B cell (primary cell): ENCODE measurements around the gene AUTS2. TPM values are rescaled to one million over a fixed set of nuclear protein-coding genes. Genes with fewer than 3 reads are reported as not detected.

ENCODE experiments used
- ATAC-seq: fragments of 200-7000 bp; cut with Tn5 transposase; one replicate; pipeline ENCODE4 v1.10.0; 2021; ENCODE audit warnings: low read depth, mild to moderate bottlenecking, moderate number of reproducible peaks, moderate library complexity
- CTCF ChIA-PET: fragments of 350-600 bp; sonication (Branson Sonifier 250); formaldehyde crosslinking; loops from one replicate; lab custom pipeline; 2021; ENCODE audit warnings: antibody characterized with exemption, inconsistent platforms; lab: Charles Lee
- POLR2A ChIA-PET: fragments of 350-600 bp; sonication (Branson Sonifier 250); formaldehyde crosslinking; loops from one replicate; lab custom pipeline; 2021; ENCODE audit warnings: antibody characterized with exemption; lab: Charles Lee
- DNase-seq: peaks from one replicate; pipeline ENCODE4 v3.0.0; 2013
- H2AFZ ChIP-seq: 2 replicates; pipeline ENCODE4 v1.6.1; 2012; ENCODE audit warnings: mild to moderate bottlenecking, low read depth, low read length; ENCODE audit not compliant: insufficient read depth, poor library complexity, severe bottlenecking
- H3K27ac ChIP-seq, 2 donors: 1 replicate in 1 of 2; 2 replicates in 1 of 2; pipeline ENCODE4 v1.5.1; 2012 to 2013; ENCODE audit warnings: low read length in 2 of 2, mild to moderate bottlenecking in 2 of 2, moderate library complexity in 1 of 2
- H3K27me3 ChIP-seq, 4 experiments: fragments of 200-600 bp in 1 of 4; sonication (generic) in 1 of 4; replicated peaks in 1 of 4; 1 replicate in 2 of 4; 2 replicates in 2 of 4; pipeline versions ENCODE4 v1.6.1 to v1.7.0; 2013 to 2016; ENCODE audit warnings: low read length in 3 of 4, mild to moderate bottlenecking in 2 of 4, mixed read lengths in 1 of 4, moderate library complexity in 1 of 4; ENCODE audit not compliant: insufficient read depth in 4 of 4, control insufficient read depth in 3 of 4; ENCODE audit errors: control extremely low read depth in 1 of 4
- H3K36me3 ChIP-seq, 2 experiments: replicated peaks in 1 of 2; 1 replicate in 1 of 2; 2 replicates in 1 of 2; pipeline versions ENCODE4 v1.6.1 to v1.7.1; 2013; ENCODE audit warnings: low read length in 1 of 2; ENCODE audit not compliant: insufficient read depth in 2 of 2, control insufficient read depth in 1 of 2; ENCODE audit errors: control extremely low read depth in 1 of 2, extremely low read depth in 1 of 2
- H3K4me1 ChIP-seq, 2 donors: fragments of 200-600 bp in 1 of 2; sonication (generic) in 1 of 2; 1 replicate in 1 of 2; 2 replicates in 1 of 2; pipeline versions ENCODE4 v1.5.1 to v1.6.1; 2013 to 2017; ENCODE audit warnings: low read length in 2 of 2; ENCODE audit not compliant: control insufficient read depth in 2 of 2, insufficient read depth in 2 of 2
- H3K4me2 ChIP-seq: replicated peaks from 2 replicates; pipeline ENCODE3; 2012; ENCODE audit warnings: mild to moderate bottlenecking, low read depth, low read length; ENCODE audit not compliant: poor library complexity, severe bottlenecking
- H3K4me3 ChIP-seq, 5 experiments: fragments of 200-600 bp in 1 of 5; sonication (generic) in 1 of 5; 1 replicate in 3 of 5; 2 replicates in 2 of 5; pipeline versions ENCODE4 v1.5.1 to v1.7.0; 2011 to 2016; ENCODE audit warnings: low read length in 4 of 5, mild to moderate bottlenecking in 4 of 5, low read depth in 2 of 5, control low read depth in 1 of 5, moderate library complexity in 1 of 5; ENCODE audit not compliant: insufficient read depth in 1 of 5; ENCODE audit errors: control extremely low read depth in 1 of 5, extremely low read depth in 1 of 5
- H3K79me2 ChIP-seq: fragments of 200-600 bp; sonication (generic); one replicate; pipeline ENCODE4 v1.6.0; 2016; ENCODE audit warnings: low read length; ENCODE audit not compliant: control insufficient read depth, insufficient read depth
- H3K9ac ChIP-seq: fragments of 200-600 bp; sonication (generic); 2 replicates; pipeline ENCODE4 v1.6.1; 2017; ENCODE audit warnings: mild to moderate bottlenecking, low read length, moderate library complexity
- H3K9me3 ChIP-seq, 3 donors: one replicate each; pipeline versions ENCODE4 v1.6.1 to v1.7.1; 2013; ENCODE audit warnings: low read length in 2 of 3; ENCODE audit not compliant: control insufficient read depth in 2 of 3, insufficient read depth in 1 of 3; ENCODE audit errors: control extremely low read depth in 1 of 3
- H4K20me1 ChIP-seq: 2 replicates; pipeline ENCODE4 v1.6.0; 2012; ENCODE audit warnings: mild to moderate bottlenecking, low read length; ENCODE audit not compliant: insufficient read depth, control insufficient read depth, poor library complexity, severe bottlenecking
- H3K27ac Mint-ChIP-seq: one replicate; pipeline ENCODE4 v1.8.0; 2021; ENCODE audit warnings: mixed read lengths
- H3K27me3 Mint-ChIP-seq: one replicate; pipeline ENCODE4 v1.8.0; 2021; ENCODE audit warnings: mixed read lengths
- H3K4me1 Mint-ChIP-seq: one replicate; pipeline ENCODE4 v1.8.0; 2021; ENCODE audit warnings: mixed read lengths
- H3K4me3 Mint-ChIP-seq: one replicate; pipeline ENCODE4 v1.8.0; 2021; ENCODE audit warnings: mixed read lengths
- H3K9me3 Mint-ChIP-seq: one replicate; pipeline ENCODE4 v1.8.0; 2022; ENCODE audit warnings: mixed read lengths; ENCODE audit not compliant: insufficient read depth
- EZH2 ChIP-seq: IDR thresholded peaks from 2 replicates; pipeline ENCODE4 v1.6.1; 2012; ENCODE audit warnings: borderline replicate concordance, low read depth, mild to moderate bottlenecking, moderate library complexity, low read length; ENCODE audit not compliant: insufficient read depth, poor library complexity, severe bottlenecking
- WGBS: methylation state at CpG from one replicate; pipeline ENCODE4 v1.1.5; 2013; ENCODE audit warnings: missing lambda C conversion rate; ENCODE audit not compliant: insufficient coverage; 5-methylcytosine and 5-hydroxymethylcytosine counted together
- intact Hi-C: fragments of 100-400 bp; cut with micrococcal nuclease; formaldehyde crosslinking; loops from one replicate; pipeline ENCODE4 v1.10.0; 2022
- polyA plus RNA-seq: library from polyadenylated mRNA; depleted of rRNA; stranded (reverse); fragments of >200 nt; gene quantifications from 2 replicates; pipeline ENCODE4 v1.2.3, GENCODE V29; 2012
- total RNA-seq, 2 donors: library from RNA; stranded (reverse); fragments of 120-200 nt in 1 of 2; gene quantifications; 1 replicate in 1 of 2; 2 replicates in 1 of 2; pipeline versions ENCODE4 v1.2.3 to v1.2.4, GENCODE V29; 2013 to 2022
- TF ChIP-seq, protein P1 (sequence below): fragments of 200-600 bp; IDR thresholded peaks from one replicate; pipeline ENCODE4 v1.8.0; 2022; ENCODE audit warnings: antibody characterized with exemption, mild to moderate bottlenecking

The AUTS2 gene
- total and polyA plus RNA-seq, 2 donors (not counting 1 experiment from before 2014, with no cell fraction given): 22.3 to 35.0 TPM

DNA sequence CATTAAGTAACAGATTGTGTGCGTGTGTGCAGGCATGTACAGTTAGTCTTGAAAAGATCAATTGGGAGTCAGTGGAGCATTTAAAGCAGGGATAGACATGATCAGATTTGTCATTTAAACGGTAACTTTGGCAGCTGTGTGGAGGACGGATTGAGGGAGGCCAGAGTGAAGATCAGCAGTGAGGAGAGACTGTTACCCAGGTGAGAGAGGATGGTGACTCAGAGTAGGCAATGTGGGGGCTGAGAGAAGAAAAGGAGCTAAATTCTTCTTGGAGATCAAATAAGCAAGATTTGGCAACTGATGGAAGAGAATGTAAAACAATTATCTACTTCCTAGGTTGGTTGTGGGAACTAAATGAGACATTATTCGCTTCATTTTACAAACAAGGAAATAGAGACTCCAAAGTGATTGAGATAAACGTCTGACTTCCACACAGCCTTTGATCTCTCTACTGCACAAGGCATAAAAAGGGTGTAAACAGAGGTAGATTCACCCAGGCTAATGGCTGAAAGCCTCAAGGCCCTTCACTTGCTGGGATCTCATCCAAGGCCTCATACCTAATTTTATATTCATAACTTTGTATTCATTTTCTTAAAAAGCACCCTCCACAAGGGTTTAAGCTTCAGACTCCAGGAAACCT, 868.6 kb downstream of the AUTS2 start:
- Histone ChIP-seq H2AFZ (no peak overlapping the region), H3K4me2 (no peak overlapping the region), H3K4me1 (no peaks in the 10 kb centered on the region), H4K20me1 (no peaks in the 10 kb centered on the region), H3K9me3 (no peaks in the 10 kb centered on the region), H3K4me3 (no peak overlapping the region), H3K27ac (no peak overlapping the region), H3K36me3 (no peaks in the 10 kb centered on the region), H3K27me3 (no peaks in the 10 kb centered on the region), H3K9ac (no peak overlapping the region), H3K79me2 (no peaks in the 10 kb centered on the region)
- ChIA-PET POLR2A (no interaction called here), CTCF (no interaction called here)
- WGBS: 100% methylated on average over 3 of the region's 5 CpGs
- ATAC-seq (no peak), DNase-seq (no peak)
- intact Hi-C loops: no loop called here
- no peak for TF ChIP-seq EZH2
- TF ChIP-seq, protein P1, sequence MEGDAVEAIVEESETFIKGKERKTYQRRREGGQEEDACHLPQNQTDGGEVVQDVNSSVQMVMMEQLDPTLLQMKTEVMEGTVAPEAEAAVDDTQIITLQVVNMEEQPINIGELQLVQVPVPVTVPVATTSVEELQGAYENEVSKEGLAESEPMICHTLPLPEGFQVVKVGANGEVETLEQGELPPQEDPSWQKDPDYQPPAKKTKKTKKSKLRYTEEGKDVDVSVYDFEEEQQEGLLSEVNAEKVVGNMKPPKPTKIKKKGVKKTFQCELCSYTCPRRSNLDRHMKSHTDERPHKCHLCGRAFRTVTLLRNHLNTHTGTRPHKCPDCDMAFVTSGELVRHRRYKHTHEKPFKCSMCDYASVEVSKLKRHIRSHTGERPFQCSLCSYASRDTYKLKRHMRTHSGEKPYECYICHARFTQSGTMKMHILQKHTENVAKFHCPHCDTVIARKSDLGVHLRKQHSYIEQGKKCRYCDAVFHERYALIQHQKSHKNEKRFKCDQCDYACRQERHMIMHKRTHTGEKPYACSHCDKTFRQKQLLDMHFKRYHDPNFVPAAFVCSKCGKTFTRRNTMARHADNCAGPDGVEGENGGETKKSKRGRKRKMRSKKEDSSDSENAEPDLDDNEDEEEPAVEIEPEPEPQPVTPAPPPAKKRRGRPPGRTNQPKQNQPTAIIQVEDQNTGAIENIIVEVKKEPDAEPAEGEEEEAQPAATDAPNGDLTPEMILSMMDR: no peak
- Mint-ChIP-seq H3K9me3 (no peaks in the 10 kb centered on the region), H3K4me3 (no peak overlapping the region), H3K27ac (no peak overlapping the region), H3K4me1 (no peaks in the 10 kb centered on the region), H3K27me3 (no peaks in the 10 kb centered on the region)

DNA sequence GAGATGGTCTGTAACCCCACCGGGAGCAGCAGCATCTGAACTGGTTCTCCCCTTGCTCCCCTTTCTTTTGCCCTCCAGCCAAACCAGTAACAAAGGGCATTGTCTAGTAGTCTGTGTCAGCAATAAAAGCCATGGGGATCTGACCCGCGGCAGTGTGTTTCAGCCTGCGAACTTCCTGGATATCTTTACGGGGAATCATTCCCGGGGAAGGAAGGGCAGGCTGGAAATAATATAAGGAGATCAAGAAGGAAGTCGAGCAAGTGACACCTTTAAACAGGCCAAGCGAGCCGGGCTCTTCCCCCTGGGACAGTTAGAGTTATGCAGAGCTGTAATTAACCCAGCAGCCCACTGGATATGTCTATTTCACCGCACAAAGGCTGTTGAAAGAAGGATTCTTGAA, 872.5 kb downstream of the AUTS2 start:
- POLR2A ChIA-PET: no interaction called here
- no peak overlapping the region for H3K4me3 Mint-ChIP-seq
- Histone ChIP-seq H2AFZ (no peak overlapping the region), H3K27ac (no peak overlapping the region), H3K36me3 (no peaks in the 10 kb centered on the region), H3K27me3 (no peaks in the 10 kb centered on the region), H3K4me2 (no peak overlapping the region), H3K4me3 (no peak overlapping the region), H3K4me1 (no peaks in the 10 kb centered on the region), H3K9me3 (no peaks in the 10 kb centered on the region), H3K79me2 (no peaks in the 10 kb centered on the region), H3K9ac (no peak overlapping the region), H4K20me1 (no peaks in the 10 kb centered on the region)
- H3K27ac Mint-ChIP-seq: no peak overlapping the region
- ATAC-seq (no peak), DNase-seq (no peak)
- no peaks in the 10 kb centered on the region for H3K4me1 Mint-ChIP-seq
- no peak for TF ChIP-seq EZH2
- TF ChIP-seq, protein P1: no peak
- WGBS: 82% methylated on average over 8 of the region's 10 CpGs
- intact Hi-C loops: no loop called here
- CTCF ChIA-PET: no interaction called here
- no peaks in the 10 kb centered on the region for H3K27me3 Mint-ChIP-seq
- H3K9me3 Mint-ChIP-seq: no peaks in the 10 kb centered on the region
